NCI-H128 (cell line): ENCODE results near the gene TF.
"Not testable (repeated sequence)": the region's sequence is repeated elsewhere in the genome, so short reads cannot be mapped to it uniquely, and the experiment has no call there.

Experiments used
- DNase-seq: peaks from one replicate; lab custom pipeline; 2025; ENCODE audit not compliant: unreplicated experiment; lab: John Stamatoyannopoulos, UW

The TF gene

DNA sequence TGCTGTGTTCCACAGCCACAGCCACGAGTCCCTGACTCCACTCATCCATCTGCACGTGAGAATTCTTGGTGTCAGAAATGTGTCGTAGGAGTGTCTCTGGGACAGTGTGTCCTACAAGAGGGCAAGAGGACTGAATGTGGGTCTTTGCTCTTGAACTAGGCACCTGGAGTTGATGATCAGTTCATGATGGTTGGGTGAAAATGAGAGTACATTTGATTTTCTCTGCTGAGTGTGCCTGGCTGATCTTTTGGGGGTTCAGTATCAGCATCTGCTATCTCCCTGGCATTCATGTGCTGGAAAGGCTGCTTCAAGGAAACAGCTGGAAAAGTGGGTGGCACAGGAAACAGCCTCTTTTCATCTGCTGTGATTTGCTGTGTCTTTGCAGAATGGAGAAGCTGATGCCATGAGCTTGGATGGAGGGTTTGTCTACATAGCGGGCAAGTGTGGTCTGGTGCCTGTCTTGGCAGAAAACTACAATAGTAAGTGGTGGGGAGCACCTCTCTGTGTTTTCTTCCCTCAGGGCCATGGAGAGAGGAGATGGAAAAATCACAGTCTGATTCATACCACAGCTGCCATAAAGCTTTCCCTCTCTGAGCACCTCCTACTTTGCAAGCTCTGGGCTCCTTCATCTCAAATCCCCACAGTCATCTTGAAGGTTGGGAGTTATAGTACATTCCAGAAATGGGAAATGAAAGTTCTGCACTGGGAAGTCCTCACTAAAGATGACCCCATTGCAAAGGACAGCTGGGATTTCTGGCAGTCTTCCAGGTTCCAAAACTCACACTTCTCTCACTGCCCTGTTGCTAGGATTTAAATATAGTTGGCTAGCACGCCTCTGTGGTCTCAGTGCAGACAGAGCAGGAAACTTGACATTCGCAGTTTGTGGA is 17.8 kb downstream of the TF start:
- no peak for DNase-seq

- no peak for DNase-seq
Measured at GRCh38 chr3:133765256-133765655, 19.1 kb downstream of the TF start.

DNA sequence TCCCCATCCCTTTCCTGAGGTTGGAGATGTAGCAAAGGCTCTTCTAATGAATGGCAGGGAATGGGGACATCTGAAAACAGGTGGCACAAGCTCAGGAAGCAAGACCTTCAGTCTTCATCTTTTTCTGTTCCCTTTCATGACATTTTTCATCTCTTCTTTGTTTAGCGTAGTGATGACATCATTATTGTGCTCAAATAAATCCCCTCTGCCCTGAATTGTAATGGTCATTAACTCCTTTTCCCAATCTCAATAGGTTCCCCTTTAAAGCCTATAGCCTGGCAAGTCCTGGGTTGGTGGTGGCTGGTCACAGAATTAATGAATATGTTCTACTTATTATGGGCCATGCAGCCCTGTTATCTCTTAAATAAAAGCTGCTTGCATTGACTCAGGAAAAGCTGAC is 21.4 kb downstream of the TF start:
- no peak for DNase-seq

GRCh38 chr3:133769536-133769935 is 23.3 kb downstream of the TF start:
- no peak for DNase-seq

DNA sequence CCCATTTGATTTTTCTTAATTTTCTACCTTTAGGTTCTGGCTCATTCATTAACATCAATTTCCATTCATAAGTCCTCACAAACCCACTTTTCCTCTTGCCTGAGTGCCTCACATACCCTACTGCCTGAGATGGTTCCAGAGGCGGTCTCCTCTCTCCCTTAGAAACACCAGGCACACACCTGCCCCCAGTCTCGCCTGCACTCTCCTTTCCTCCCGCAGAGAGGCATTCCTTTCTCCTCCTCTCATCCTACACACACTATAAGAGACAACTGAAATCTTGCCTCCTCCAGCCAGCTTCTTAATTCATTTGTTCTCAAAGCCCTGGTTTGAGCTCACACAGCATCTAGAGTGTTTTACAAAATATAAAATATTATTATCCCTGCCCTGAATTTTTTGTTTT is 27.5 kb downstream of the TF start:
- DNase-seq = no peak

DNA sequence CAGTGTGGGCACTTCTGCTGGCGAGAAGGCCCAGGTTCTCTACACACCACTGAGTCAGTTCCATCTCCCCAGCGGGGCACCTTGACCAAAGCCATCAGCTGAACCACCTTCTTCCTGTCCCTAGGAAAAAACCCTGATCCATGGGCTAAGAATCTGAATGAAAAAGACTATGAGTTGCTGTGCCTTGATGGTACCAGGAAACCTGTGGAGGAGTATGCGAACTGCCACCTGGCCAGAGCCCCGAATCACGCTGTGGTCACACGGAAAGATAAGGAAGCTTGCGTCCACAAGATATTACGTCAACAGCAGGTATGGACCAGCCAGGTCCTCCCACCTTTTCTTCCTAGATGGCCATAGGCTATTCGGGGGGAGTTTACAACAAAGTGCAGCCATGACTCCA is 29.1 kb downstream of the TF start:
- DNase-seq = no peak

DNA sequence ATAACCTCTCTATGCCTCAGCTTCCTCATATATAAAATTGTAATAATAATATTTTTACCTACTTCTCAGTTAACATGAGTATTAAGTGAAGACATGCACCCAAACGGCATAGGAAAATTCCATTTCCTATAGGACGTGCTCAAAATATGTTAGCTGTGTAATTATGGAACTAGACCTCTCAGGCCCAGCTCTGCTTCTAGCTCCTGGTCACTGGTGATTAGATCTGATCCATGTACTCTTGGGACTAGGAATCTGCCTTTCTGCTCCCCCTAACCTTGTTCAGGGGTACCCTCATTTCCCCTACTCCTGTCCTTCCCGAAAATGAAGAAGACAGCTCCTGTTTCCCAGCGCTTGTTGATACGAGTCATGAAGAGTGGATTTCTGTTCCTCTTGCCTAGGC is 29.6 kb downstream of the TF start:
- DNase-seq = no peak

DNA sequence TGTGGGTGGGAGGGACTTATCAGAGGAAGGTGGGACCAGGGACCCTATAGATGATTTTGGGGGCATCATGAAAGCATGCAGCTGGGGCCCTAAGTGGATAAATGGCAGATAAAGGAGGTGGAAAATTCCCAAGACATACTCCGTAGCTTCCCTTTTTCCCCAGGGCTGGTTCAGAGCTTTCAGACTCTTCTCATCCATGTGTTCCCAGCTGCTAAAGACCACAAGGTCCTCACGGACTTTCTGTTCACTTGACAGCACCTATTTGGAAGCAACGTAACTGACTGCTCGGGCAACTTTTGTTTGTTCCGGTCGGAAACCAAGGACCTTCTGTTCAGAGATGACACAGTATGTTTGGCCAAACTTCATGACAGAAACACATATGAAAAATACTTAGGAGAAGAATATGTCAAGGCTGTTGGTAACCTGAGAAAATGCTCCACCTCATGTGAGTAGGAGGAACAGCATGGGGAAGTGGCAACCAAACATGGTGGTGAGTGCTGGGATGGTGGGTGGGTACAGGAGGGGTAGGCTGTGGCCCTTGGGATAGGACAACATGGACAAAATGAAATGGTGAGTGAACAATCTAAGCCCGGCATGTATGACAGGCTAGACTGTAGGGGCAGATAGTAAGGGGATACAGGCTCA is 30.7 kb downstream of the TF start:
- no peak for DNase-seq

GRCh38 chr3:133777807-133778568 is 31.8 kb downstream of the TF start:
- DNase-seq = no peak

DNA sequence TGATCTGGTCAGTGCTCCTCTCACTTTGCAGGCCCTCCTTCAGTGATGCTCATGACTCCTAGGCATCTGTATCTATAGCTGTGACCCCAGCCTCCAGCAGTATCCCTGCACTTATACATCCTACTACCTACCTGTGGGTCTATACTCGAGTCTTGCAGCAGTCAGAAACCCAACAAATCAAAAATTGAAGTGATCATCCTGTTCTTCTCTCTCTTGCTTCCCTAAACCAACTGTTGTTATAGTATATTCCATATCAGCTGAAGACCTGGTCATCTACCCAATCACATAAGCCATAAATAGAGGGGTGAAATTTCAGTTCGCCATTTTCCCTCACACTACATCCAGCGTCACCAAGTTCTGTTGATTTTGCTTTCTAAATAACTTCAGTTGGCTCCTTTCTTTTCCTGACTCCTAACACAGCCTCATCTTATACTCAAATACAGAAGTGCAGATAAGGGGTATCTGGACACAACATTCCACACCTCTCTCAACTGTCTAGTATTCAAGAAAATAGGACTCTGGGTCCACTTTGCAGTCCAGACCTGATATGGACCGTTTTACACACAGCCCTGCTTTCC is 33.5 kb downstream of the TF start:
- DNase-seq = no peak

DNA sequence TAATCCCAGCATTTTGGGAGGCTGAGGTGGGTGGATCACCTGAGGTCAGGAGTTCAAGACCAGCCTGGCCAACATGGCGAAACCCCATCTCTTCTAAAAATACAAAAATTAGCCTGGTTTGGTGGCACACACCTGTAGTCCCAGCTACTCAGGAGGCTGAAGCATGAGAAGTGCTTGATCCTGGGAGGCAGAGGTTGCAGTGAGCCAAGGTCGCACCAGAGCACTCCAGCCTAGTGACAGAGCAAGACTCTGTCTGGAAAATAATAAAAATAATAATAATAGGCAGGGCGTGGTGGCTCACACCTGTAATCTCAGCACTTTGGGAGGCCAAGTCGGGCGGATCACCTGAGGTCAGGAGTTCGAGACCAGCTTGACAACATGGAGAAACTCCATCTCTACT is 34.6 kb downstream of the TF start:
- DNase-seq = not testable (repeated sequence)

- DNase-seq = no peak
Measured at GRCh38 chr3:133781570-133781969, 35.4 kb downstream of the TF start.

DNA sequence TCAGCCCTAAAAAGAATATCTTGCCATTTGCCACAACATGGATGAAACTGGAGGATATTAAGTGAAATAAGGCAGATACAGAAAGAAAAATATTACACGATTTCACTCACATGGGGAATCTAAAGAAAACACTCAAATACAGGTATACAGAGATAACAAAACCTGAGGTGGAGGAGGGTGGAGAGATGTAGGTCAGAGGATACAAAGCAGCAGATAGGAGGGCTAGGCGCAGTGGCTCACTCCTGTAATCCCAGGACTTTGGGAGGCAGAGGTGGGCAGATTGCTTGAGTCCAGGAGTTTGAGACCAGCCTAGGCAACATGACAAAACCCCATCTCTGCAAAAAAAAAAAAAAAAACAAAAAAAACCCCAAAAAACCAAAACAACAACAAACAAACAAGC is 36.3 kb downstream of the TF start:
- no peak for DNase-seq

DNA sequence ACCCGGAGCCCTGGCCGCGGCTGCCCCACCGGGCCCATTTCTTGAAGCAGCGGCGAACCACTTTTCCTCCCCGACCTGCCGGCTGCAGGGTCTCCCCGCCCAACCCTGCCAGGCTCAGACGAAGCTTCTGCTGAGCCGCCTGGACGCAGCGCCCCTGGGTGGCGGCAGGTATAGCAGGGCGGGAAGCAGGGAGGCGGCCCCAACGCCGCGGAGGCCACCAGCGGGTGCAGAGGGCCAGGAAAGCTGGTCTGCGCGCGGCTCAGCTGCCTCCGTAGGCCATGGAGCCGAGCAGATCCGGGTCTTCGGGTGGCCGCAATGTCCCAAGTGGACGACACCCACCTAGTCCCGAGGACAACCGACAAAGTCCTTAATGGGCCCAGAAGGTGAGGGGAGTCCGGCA is 37.6 kb downstream of the TF start:
- no peak for DNase-seq

DNA sequence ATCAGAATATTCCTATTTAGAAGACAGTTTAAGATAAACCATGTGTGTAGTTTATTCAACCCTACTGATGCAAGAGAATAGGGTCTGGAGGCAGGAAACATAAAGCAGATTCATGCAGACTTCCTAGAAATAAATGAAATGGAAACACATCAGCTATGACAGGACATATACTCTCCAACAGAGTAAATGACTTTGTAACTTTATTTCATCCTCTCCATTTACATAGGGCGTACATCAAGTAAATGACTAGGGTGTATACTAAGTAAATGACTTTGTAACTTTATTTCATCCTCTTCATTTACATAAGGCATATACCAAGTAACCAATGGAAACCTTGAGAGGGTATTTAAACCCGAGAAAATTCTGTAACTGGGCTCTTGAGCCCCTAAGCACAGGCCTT is 41.8 kb downstream of the TF start:
- no peak for DNase-seq

DNA sequence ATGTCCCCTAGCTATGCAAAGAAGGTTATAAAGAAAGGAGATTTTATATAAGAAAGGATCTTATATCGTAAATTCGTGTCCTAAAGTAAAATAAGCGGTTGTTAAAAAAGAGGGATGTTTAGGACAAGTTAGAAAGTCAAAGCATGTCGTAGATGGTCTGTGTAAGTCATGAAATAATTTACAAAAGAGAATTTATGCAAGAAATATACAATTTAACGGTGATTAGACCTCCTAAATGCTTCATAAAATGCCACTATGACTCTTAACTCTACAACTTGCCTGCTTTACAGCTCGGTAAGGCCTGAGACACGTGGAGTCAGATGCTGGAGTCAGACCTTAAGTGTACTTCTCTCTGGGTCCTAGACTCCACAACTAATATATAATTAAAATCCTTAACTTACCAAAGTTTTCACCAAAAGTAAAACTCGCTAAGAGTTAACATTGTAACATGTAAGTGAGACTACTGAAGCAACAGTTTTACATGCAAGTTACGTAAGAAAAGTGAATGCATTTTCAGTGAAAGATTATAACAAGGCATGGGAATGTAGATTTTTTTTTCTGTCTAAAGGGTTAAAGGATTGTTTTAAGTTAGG is 46.1 kb downstream of the TF start:
- DNase-seq = no peak

DNA sequence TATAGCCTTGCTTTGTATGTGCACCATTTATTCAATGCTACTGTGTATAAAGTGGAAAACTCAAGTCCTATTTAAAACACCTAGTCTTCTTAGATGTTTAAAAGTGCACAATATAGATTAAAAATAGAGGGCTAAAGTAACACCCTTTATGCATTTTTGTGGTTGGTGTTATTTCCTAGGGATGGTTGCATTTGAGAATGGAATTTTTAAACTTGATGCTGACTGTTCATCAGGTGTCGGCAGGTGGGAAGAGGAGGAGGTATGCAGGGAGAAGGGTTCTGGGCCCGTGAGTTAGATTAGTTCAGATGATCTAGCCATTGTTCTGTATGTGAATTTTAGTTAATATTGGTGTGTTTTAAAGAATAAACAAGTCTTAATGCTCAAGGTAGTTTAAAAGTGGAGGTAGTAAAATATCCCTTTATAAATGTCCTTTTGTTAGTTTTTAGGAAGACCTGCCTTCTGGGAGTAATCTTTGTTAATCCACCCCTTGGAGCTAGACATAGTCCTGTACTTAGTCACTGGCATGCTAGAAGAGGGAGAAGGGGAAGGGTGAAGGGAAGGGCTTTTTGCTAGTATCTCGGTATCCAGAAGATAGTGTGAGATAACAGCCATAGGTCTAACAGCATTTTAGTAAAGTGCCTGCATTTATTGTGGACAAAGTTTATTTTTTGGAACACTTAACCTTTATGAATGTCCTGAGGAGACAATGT is 51.4 kb downstream of the TF start:
- no peak for DNase-seq

DNA sequence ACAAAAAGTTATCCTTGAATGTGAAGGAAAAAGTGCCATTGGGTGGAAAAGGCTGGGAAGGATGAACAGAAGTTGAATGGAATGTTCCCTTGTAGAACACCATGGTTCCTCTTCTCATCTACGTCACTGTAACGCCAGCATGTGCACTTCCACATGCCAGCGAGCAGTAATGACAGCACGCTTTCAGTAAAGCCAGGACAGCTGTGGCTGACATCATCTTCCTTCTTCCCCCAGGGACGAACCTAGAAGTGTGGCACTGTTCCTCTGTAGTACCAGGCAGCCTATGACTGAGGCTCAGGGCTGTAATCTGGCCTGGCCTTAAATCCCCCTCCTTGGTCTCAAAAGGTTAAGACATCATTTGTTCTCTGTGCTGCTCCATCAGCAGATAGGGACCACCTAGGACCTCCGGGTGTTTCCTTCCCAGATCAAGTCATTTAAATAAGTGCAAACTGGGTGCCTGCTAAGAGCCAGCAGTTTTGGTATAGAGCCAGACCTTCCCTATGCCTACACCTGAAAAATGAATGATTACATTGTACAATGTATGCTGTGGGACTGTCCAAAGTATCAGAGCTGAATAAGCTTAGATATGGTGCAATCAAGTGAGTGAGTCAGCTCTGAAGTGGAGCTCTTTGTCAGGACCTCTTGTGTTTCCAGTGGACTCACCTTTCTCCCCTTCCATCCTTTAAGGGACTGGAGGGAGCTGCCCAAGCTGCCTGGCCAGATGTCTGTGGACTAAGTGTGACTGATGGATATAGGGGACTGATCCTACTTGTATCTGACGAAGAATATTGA is 53.8 kb downstream of the TF start:
- no peak for DNase-seq

DNA sequence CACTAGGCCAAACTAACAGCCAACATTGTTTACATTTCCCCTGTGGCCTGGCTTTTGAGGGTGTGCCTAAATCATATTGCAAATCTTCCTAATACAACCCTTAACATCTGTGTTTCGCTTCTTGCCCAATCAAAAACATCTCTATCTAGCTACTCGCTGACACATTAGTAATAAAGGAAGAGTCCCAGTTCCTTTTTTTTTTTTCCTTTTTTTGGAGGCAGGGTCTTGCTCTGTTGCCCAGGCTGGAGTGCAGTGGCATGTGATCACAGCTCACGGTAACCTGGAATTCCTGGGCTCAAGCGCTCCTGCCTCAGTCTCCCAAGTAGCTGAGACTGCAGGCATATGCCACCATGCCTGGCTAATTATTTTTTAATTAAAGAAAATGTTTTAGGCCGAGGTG is 57.3 kb downstream of the TF start:
- DNase-seq = no peak

- no peak for DNase-seq
Measured at GRCh38 chr3:133804896-133805295, 58.7 kb downstream of the TF start.
